DOHH2 (cell line): Measurements from ENCODE around the gene LRRC25.

Experiments
- EZH2phosphoT487 ChIP-seq: fragments of 200-600 bp; sonication (generic); IDR thresholded peaks from 2 replicates; pipeline ENCODE4 v1.6.1; 2017; ENCODE audit warnings: borderline replicate concordance, mild to moderate bottlenecking, antibody characterized with exemption, low read length, moderate library complexity, mixed read lengths
- TF ChIP-seq, protein P1 (sequence below): fragments of 200-600 bp; sonication (generic); IDR thresholded peaks from one replicate; pipeline ENCODE4 v1.5.1; 2014; ENCODE audit warnings: antibody characterized with exemption, mild to moderate bottlenecking, low read depth, low read length; ENCODE audit not compliant: poor library complexity, severe bottlenecking

DNA sequence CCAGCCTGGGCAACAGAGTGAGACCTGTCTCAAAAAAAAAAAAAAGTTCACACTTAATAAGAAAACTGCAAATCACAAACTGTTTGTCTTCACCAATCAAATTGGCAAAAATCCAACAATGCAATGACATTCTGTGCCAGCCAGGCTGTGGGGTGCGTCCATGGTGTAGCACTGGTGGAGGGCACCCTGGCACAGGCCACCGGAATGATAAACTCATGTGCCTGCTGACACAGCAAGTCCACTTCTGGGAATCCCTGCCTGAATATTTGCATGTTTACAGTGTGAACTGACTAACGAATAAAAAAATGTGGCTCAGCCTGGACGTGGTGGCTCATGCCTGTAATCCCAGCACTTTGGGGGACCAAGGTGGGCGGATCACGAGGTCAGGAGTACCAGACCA, 1.6 kb upstream of the LRRC25 start:
- TF ChIP-seq EZH2phosphoT487, result no peak
- TF ChIP-seq, protein P1, sequence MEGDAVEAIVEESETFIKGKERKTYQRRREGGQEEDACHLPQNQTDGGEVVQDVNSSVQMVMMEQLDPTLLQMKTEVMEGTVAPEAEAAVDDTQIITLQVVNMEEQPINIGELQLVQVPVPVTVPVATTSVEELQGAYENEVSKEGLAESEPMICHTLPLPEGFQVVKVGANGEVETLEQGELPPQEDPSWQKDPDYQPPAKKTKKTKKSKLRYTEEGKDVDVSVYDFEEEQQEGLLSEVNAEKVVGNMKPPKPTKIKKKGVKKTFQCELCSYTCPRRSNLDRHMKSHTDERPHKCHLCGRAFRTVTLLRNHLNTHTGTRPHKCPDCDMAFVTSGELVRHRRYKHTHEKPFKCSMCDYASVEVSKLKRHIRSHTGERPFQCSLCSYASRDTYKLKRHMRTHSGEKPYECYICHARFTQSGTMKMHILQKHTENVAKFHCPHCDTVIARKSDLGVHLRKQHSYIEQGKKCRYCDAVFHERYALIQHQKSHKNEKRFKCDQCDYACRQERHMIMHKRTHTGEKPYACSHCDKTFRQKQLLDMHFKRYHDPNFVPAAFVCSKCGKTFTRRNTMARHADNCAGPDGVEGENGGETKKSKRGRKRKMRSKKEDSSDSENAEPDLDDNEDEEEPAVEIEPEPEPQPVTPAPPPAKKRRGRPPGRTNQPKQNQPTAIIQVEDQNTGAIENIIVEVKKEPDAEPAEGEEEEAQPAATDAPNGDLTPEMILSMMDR, result no peak
